ENCODE results near the gene TEX11.
"Not testable (repeated sequence)": the region's sequence is repeated elsewhere in the genome, so short reads cannot be mapped to it uniquely, and the experiment has no call there.

The TEX11 gene

GRCh38 chrX:70621743-70622142 is 286.8 kb downstream of the TEX11 start:
- FAIRE-seq, result no peak
- DNase-seq (ENCODE audit: extremely low spot score, insufficient read length, low read depth), result no peak

- DNase-seq (ENCODE audit: extremely low spot score, insufficient read length, low read depth), result no peak
- FAIRE-seq, result no peak
These were observed 290.0 kb downstream of the TEX11 start for GRCh38 chrX:70618467-70618866.

GRCh38 chrX:70613295-70613694 is 295.2 kb downstream of the TEX11 start:
- no peak for FAIRE-seq

GRCh38 chrX:70605352-70605751 is 303.2 kb downstream of the TEX11 start:
- no peak for DNase-seq (ENCODE audit: extremely low spot score, insufficient read length, low read depth)
- no peak for FAIRE-seq

More at GRCh38 chrX:70613295-70613694, 295.2 kb downstream of the TEX11 start:
- DNase-seq (ENCODE audit: extremely low spot score, insufficient read length, low read depth), result no peak

GRCh38 chrX:70592091-70592490 is 316.4 kb downstream of the TEX11 start:
- DNase-seq (ENCODE audit: extremely low spot score, insufficient read length, low read depth) (no peak), FAIRE-seq (no peak)

GRCh38 chrX:70587158-70587557 is 321.4 kb downstream of the TEX11 start:
- DNase-seq (ENCODE audit: extremely low spot score, insufficient read length, low read depth); FAIRE-seq: not testable (repeated sequence)

- DNase-seq (ENCODE audit: extremely low spot score, insufficient read length, low read depth) (no peak), FAIRE-seq (no peak)
These were observed 331.1 kb downstream of the TEX11 start for GRCh38 chrX:70577442-70577841.

- FAIRE-seq; DNase-seq (ENCODE audit: extremely low spot score, insufficient read length, low read depth): not testable (repeated sequence)
These were observed 338.5 kb downstream of the TEX11 start for GRCh38 chrX:70569922-70570576.

GRCh38 chrX:70554948-70555347 is 353.6 kb downstream of the TEX11 start:
- no peak for DNase-seq (ENCODE audit: extremely low spot score, insufficient read length, low read depth)
- FAIRE-seq, result no peak

GRCh38 chrX:70554523-70554922 is 354.0 kb downstream of the TEX11 start:
- DNase-seq (ENCODE audit: extremely low spot score, insufficient read length, low read depth) (no peak), FAIRE-seq (no peak)

- DNase-seq (ENCODE audit: extremely low spot score, insufficient read length, low read depth) (no peak), FAIRE-seq (no peak)
These were observed 354.4 kb downstream of the TEX11 start for GRCh38 chrX:70554081-70554480.

- FAIRE-seq, result peak; percentile 56
These were observed 355.0 kb downstream of the TEX11 start for GRCh38 chrX:70553516-70553915.

GRCh38 chrX:70552130-70552704 is 356.3 kb downstream of the TEX11 start:
- DNase-seq (ENCODE audit: extremely low spot score, insufficient read length, low read depth) (no peak), FAIRE-seq (no peak)

More at GRCh38 chrX:70553516-70553915, 355.0 kb downstream of the TEX11 start:
- DNase-seq (ENCODE audit: extremely low spot score, insufficient read length, low read depth), result no peak

GRCh38 chrX:70549429-70549828 is 359.1 kb downstream of the TEX11 start:
- DNase-seq (ENCODE audit: extremely low spot score, insufficient read length, low read depth) (no peak), FAIRE-seq (no peak)

GRCh38 chrX:70535198-70535597 is 373.3 kb downstream of the TEX11 start:
- no peak for FAIRE-seq

GRCh38 chrX:70527610-70528345 is 380.7 kb downstream of the TEX11 start:
- FAIRE-seq, result peak; percentile 31
- no peak for DNase-seq (ENCODE audit: extremely low spot score, insufficient read length, low read depth)

More at GRCh38 chrX:70535198-70535597, 373.3 kb downstream of the TEX11 start:
- no peak for DNase-seq (ENCODE audit: extremely low spot score, insufficient read length, low read depth)

GRCh38 chrX:70527053-70527452 is 381.5 kb downstream of the TEX11 start:
- DNase-seq (ENCODE audit: extremely low spot score, insufficient read length, low read depth), result no peak
- no peak for FAIRE-seq

- FAIRE-seq, result no peak
These were observed 382.8 kb downstream of the TEX11 start for GRCh38 chrX:70525733-70526132.

GRCh38 chrX:70515692-70516091 is 392.8 kb downstream of the TEX11 start:
- DNase-seq (ENCODE audit: extremely low spot score, insufficient read length, low read depth); FAIRE-seq: not testable (repeated sequence)

More at GRCh38 chrX:70525733-70526132, 382.8 kb downstream of the TEX11 start:
- no peak for DNase-seq (ENCODE audit: extremely low spot score, insufficient read length, low read depth)

- not testable (repeated sequence) for FAIRE-seq; DNase-seq (ENCODE audit: extremely low spot score, insufficient read length, low read depth)
These were observed 393.2 kb downstream of the TEX11 start for GRCh38 chrX:70515270-70515669.

GRCh38 chrX:70509078-70509477 is 399.4 kb downstream of the TEX11 start:
- no peak for DNase-seq (ENCODE audit: extremely low spot score, insufficient read length, low read depth)
- FAIRE-seq, result peak; percentile 57

Data from GM18507 (cell line).